Gastroesophageal sphincter (tissue), 4 donors: ENCODE results near the gene PRRX1. TPM values are rescaled to one million over a fixed set of nuclear protein-coding genes. Genes with fewer than 3 reads are reported as not detected.

Experiments
- ATAC-seq: fragments of 150-250 bp; one replicate; pipeline ENCODE4 v1.9.1; 2016; ENCODE audit warnings: mild to moderate bottlenecking, moderate library complexity
- H3K27ac ChIP-seq, 4 donors: fragments of 200-600 bp; sonication (generic) in 3 of 4; 1 replicate in 3 of 4; 2 replicates in 1 of 4; pipeline ENCODE4 v1.5.1; 2016 to 2019
- H3K27me3 ChIP-seq: fragments of 200-600 bp; sonication (generic); one replicate; pipeline ENCODE4 v1.5.1; 2019
- H3K36me3 ChIP-seq, 2 donors: fragments of 200-600 bp; sonication (generic); one replicate each; pipeline ENCODE4 v1.5.1; 2019; ENCODE audit warnings: control low read depth in 1 of 2
- H3K4me1 ChIP-seq, 3 donors: fragments of 200-600 bp; sonication (generic); 1 replicate in 2 of 3; 2 replicates in 1 of 3; pipeline ENCODE4 v1.5.1; 2016 to 2019; ENCODE audit warnings: control low read depth in 2 of 3
- H3K4me3 ChIP-seq, 2 donors: fragments of 200-600 bp; sonication (generic); one replicate each; pipeline ENCODE4 v1.5.1; 2019; ENCODE audit warnings: mild to moderate bottlenecking in 1 of 2, moderate library complexity in 1 of 2
- H3K9me3 ChIP-seq, 3 donors: fragments of 200-600 bp; sonication (generic); one replicate each; pipeline ENCODE4 v1.5.1; 2017 to 2019; ENCODE audit warnings: control low read depth in 2 of 3
- CTCF ChIP-seq, 4 experiments: fragments of 200-600 bp in 2 of 4; fragments of 450-650 bp in 2 of 4; sonication (generic) in 1 of 4; IDR thresholded peaks; one replicate each; pipeline ENCODE4 v1.5.1; 2017 to 2019; ENCODE audit warnings: antibody characterized with exemption in 4 of 4, mild to moderate bottlenecking in 2 of 4, moderate library complexity in 2 of 4
- EP300 ChIP-seq: sonication (generic); formaldehyde crosslinking; IDR thresholded peaks from one replicate; pipeline ENCODE4 v1.6.1; 2017; ENCODE audit warnings: antibody characterized with exemption, mild to moderate bottlenecking
- POLR2A ChIP-seq, 2 donors: fragments of 450-650 bp; IDR thresholded peaks; one replicate each; pipeline ENCODE4 v1.6.1; 2017; ENCODE audit warnings: antibody characterized with exemption in 2 of 2, mild to moderate bottlenecking in 2 of 2, moderate library complexity in 1 of 2
- POLR2AphosphoS5 ChIP-seq: sonication (generic); formaldehyde crosslinking; IDR thresholded peaks from one replicate; pipeline ENCODE4 v1.6.1; 2017; ENCODE audit warnings: antibody characterized with exemption
- WGBS, 2 donors: methylation state at CpG; one replicate each; pipeline ENCODE4 v1.1.5; 2018; ENCODE audit warnings: low coverage in 1 of 2; 5-methylcytosine and 5-hydroxymethylcytosine counted together
- total RNA-seq, 4 donors: library from RNA; depleted of rRNA; stranded (reverse); fragments of >200 nt; gene quantifications; one replicate each; pipeline ENCODE4 v1.1.0, GENCODE V29; 2016

Gene PRRX1
- total RNA-seq, 4 donors from 2014 or later, result 13.4 to 27.9 (median 21.4) TPM

GRCh38 chr1:170749549-170749948, 85.6 kb downstream of the PRRX1 start:
- WGBS, 2 donors, result 0 to 36% methylated on average over 1 to 2 of the region's 2 CpGs
- H3K9me3 ChIP-seq, result no peaks in the 10 kb centered on the region
- TF ChIP-seq POLR2A (IDR thresholded peaks at IDR 0.05) (no peak), POLR2AphosphoS5 (no peak), CTCF (IDR thresholded peaks at IDR 0.05) (no peak), EP300 (no peak)
- H3K27me3 ChIP-seq, result no peaks in the 10 kb centered on the region
- H3K4me1 ChIP-seq, result no peaks in the 10 kb centered on the region
- H3K36me3 ChIP-seq, result no peaks in the 10 kb centered on the region
- ATAC-seq, result no peak
- H3K27ac ChIP-seq, result no peak overlapping the region
- H3K4me3 ChIP-seq, result no peak overlapping the region

GRCh38 chr1:170749959-170750358, 86.0 kb downstream of the PRRX1 start:
- Histone ChIP-seq H3K36me3 (no peaks in the 10 kb centered on the region), H3K4me3 (no peak overlapping the region), H3K4me1 (no peaks in the 10 kb centered on the region), H3K27me3 (no peaks in the 10 kb centered on the region), H3K27ac (no peak overlapping the region), H3K9me3 (no peaks in the 10 kb centered on the region)
- no peak for TF ChIP-seq POLR2A (IDR thresholded peaks at IDR 0.05)
- no peak for TF ChIP-seq EP300
- TF ChIP-seq CTCF (IDR thresholded peaks at IDR 0.05), result no peak
- no peak for TF ChIP-seq POLR2AphosphoS5
- ATAC-seq, result no peak
- WGBS, 2 donors, result 50 to 58% methylated on average over 2 of the region's 2 CpGs

- Histone ChIP-seq H3K9me3 (no peaks in the 10 kb centered on the region), H3K4me3 (no peak overlapping the region), H3K27ac (no peak overlapping the region), H3K36me3 (no peaks in the 10 kb centered on the region), H3K4me1 (no peaks in the 10 kb centered on the region), H3K27me3 (no peaks in the 10 kb centered on the region)
- TF ChIP-seq POLR2AphosphoS5 (no peak), POLR2A (IDR thresholded peaks at IDR 0.05) (no peak), CTCF (IDR thresholded peaks at IDR 0.05) (no peak), EP300 (no peak)
- no peak for ATAC-seq
- 55 to 56% methylated on average over 3 of the region's 3 CpGs for WGBS, 2 donors
These were observed 91.9 kb downstream of the PRRX1 start for GRCh38 chr1:170755795-170756194.

GRCh38 chr1:170758992-170759391, 95.1 kb downstream of the PRRX1 start:
- TF ChIP-seq CTCF (IDR thresholded peaks at IDR 0.05) (no peak), POLR2A (IDR thresholded peaks at IDR 0.05) (no peak), EP300 (no peak), POLR2AphosphoS5 (no peak)
- H3K27ac ChIP-seq, result no peak overlapping the region
- ATAC-seq, result no peak
- no peaks in the 10 kb centered on the region for H3K27me3 ChIP-seq
- H3K36me3 ChIP-seq, result no peaks in the 10 kb centered on the region
- H3K4me3 ChIP-seq, result no peak overlapping the region
- no peaks in the 10 kb centered on the region for H3K4me1 ChIP-seq
- no peaks in the 10 kb centered on the region for H3K9me3 ChIP-seq
- 48 to 92% methylated on average over 2 of the region's 2 CpGs for WGBS, 2 donors

- Histone ChIP-seq H3K9me3 (no peaks in the 10 kb centered on the region), H3K36me3 (no peaks in the 10 kb centered on the region), H3K4me3 (no peak overlapping the region), H3K27ac (no peak overlapping the region), H3K4me1 (no peaks in the 10 kb centered on the region), H3K27me3 (no peaks in the 10 kb centered on the region)
- WGBS, 2 donors, result 43 to 70% methylated on average over 1 of the region's 1 CpG
- TF ChIP-seq CTCF (IDR thresholded peaks at IDR 0.05) (no peak), EP300 (no peak), POLR2A (IDR thresholded peaks at IDR 0.05) (no peak), POLR2AphosphoS5 (no peak)
- ATAC-seq, result no peak
These were observed 101.3 kb downstream of the PRRX1 start for GRCh38 chr1:170765279-170765678.
